Left colon (tissue), 2 donors: Measurements from ENCODE around the gene ORMDL2. TPM values are rescaled to one million over a fixed set of nuclear protein-coding genes. Genes with fewer than 3 reads are reported as not detected.
A peak's percentile ranks its signal among the peaks of the same experiment; 100 is the strongest.

ENCODE experiments used
- ATAC-seq: fragments of 200-7000 bp; cut with Tn5 transposase; one replicate; pipeline ENCODE4 v1.9.1; 2020; ENCODE audit warnings: mild to moderate bottlenecking, moderate library complexity
- DNase-seq, 2 donors: peaks; one replicate each; pipeline ENCODE4 v3.0.0-alpha.2; 2020
- intact Hi-C, 2 donors: fragments of 100-400 bp; cut with DNase I in 1 of 2; cut with micrococcal nuclease in 1 of 2; formaldehyde crosslinking; loops; one replicate each; pipeline versions ENCODE4 v1.11.2 to v1.14.0; 2022; cut with DNase I, micrococcal nuclease
- long read RNA-seq: library from polyadenylated mRNA; unstranded; transcript quantifications from one replicate; pipeline ENCODE4 v2.0.0, GENCODE V29; 2021
- total RNA-seq, 2 donors: library from RNA; stranded (reverse); fragmentation: NEBNext Ultra II Directional; extraction: Animal tissue kit (Norgen Biotek cat#: 25700); gene quantifications; one replicate each; pipeline ENCODE4 v1.2.1, GENCODE V29; 2021
- donor health status: DM: no; HTN: no; CAD: no.
- donor health status: DM: yes; HTN: yes; CAD: no.

ORMDL2 gene, protein sequence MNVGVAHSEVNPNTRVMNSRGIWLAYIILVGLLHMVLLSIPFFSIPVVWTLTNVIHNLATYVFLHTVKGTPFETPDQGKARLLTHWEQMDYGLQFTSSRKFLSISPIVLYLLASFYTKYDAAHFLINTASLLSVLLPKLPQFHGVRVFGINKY
- 10 to 100 TPM; 64.5 to 82.9 TPM for total RNA-seq
- long read RNA-seq, transcript ORMDL2-201 (4 exons, 2,141 nt): major isoform, 27 of 28 reads
- long read RNA-seq, partial matches to known transcripts: 1 of 28 reads
- long read RNA-seq, other reads (novel, unspliced or antisense): 0 of 28 reads

GRCh38 chr12:55817345-55818139, at the start of gene ORMDL2, which contains the start of gene SARNP:
Gene ORMDL2 (plus strand): TSS chr12:55818041. CDS start chr12:55819000, 959 bp downstream.
Gene SARNP (minus strand): TSS chr12:55817724. CDS start chr12:55817701, 23 bp downstream.
- ATAC-seq (peak; percentile 92), DNase-seq (peak; percentile 94 to 99)
- intact Hi-C loops: no loop called here

DNA sequence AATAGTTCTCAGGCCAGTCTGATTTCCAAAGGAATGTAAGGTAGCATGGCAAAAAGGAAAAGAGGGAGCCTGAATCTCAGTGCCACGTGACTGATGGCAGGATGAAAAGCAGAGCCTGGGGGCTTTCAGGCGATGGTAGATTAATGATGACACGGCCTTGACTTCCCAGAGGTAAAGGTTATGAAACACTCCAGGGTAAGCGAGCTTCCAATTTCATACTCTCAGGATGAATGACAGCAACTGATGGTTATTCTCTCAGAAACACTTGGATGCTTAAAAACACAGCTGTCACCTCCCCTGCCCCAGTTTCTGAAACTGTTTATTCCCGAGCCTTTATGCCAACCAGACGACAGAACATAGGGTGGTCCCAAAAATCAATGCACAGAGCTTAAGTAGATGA, 46.1 kb upstream of the ORMDL2 start:
- intact Hi-C loops: no loop called here
- ATAC-seq: no peak
- DNase-seq: no peak

DNA sequence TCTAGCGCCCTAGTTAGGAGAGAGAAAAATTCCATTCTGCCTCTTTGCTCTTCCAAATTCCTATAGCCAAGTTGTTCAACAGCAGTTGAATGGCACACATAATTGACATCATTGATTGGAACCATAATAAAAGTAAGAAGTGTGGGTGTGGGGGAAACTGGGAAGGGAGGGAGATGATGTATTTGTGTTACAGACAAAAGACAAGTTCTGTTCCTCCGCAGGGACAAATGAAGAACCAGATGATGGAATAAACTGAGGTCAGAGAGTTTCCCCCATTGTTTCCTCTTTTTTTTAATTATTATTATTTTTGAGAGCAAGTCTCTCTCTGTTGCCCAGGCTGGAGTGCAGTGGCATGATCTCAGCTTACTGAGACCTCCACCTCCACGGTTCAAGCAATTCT, 40.0 kb upstream of the ORMDL2 start:
- DNase-seq: no peak
- ATAC-seq: no peak
- intact Hi-C loops: no loop called here

GRCh38 chr12:55780685-55781084, 37.2 kb upstream of the ORMDL2 start:
- ATAC-seq (no peak), DNase-seq (no peak)
- intact Hi-C loops: no loop called here

DNA sequence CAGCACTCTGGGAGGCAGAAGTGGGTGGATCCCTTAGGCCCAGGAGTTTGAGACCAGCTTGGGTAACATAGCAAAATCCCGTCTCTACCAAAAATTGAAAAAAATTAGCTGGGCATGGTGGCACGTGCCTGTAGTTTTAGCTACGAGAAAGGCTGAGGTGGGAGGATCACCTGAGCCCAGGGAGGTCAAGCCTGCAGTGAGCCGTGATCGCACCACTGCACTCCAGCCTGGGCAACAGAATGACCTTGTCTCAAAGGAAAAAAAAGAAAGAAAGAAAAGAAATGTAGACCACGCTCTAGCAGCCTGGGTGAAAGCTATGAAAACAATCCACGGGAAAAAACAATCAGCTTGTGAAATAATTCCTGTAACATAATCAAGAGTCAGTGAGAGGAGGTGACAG, 29.3 kb upstream of the ORMDL2 start:
- ATAC-seq: no peak
- no peak for DNase-seq
- intact Hi-C loops: no loop called here

DNA sequence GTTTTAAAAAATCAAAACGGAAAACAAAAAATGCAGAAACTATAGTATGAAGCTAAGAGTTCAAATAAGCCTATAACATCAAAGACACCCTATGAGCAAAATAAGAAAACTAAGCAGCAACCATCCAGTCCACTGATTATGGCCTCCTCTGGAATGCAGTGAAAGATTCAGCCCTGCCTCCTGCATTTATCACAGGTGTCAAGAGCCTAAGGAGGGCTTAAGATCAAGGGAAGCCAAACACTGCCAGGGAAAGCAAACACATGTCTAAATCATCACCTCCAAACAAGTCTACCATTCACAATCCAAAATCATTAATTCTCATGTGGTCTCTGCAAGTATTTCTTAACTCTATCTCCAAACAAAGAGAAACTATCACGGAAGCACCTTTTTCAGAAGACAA, 28.7 kb upstream of the ORMDL2 start:
- no peak for DNase-seq

GRCh38 chr12:55789893-55790292, 27.9 kb upstream of the ORMDL2 start:
- intact Hi-C loops: no loop called here
- DNase-seq: no peak
- ATAC-seq: no peak

More for the DNA sequence above, 28.7 kb upstream of the ORMDL2 start:
- ATAC-seq: no peak
- intact Hi-C loops: no loop called here

DNA sequence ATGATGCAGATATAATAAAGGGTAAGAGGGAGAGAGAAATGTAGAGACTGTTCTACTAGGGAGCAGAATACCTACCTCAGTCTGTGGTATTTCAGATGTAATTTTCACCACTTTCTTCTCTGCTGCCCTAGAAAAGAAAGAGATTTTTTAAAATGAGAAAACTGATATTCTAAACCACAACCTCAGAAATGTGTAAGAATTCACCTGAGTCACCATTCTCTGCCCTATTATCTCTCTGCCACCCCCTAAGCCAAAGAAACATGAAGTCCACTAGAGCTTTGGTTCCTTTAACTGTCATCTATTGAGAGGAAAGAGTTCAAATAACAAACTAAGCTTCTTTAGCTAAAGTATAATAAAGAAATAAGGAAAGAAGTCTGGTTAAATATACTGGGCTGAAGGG, 21.9 kb upstream of the ORMDL2 start:
- no peak for DNase-seq
- intact Hi-C loops: no loop called here
- ATAC-seq: no peak

DNA sequence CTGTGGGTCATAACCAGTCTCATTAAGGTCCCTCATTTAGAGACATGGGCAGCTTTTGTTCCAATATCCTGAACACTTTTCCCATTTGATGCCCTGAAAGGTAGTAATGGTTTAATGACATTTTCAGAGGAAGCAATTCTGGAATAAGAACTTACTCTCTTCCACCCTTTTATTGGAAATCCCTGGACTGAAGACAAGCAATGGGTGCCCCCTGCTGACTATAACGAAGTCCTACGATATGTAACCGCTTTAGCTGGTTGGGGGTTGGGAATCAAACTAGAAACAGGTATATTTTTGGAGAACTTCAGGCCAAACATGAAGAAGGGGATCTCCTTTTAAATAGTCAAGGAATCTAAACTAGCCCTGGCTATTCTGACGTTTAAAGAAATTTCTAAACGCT, 20.8 kb upstream of the ORMDL2 start:
- intact Hi-C loops: no loop called here
- ATAC-seq (peak; percentile 71), DNase-seq (no peak)

DNA sequence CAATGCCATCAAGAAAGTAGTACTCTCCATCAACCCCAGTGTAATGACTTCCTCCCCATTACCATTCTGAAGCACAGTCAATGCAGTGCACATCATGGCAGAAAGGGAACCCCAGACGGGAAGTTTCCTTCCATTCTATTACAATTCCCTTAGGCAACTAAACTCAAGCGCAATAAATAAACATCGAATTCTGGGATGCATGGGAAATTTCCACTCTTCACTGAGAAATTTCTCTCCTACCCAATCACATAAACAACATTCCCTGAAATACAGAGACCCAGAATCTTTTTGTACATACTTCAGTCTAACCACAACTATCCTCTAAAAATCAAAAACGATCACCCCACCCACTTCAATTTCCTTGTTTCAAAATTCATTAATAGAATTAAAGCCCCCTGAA, 20.3 kb upstream of the ORMDL2 start:
- no peak for ATAC-seq
- intact Hi-C loops: no loop called here

DNA sequence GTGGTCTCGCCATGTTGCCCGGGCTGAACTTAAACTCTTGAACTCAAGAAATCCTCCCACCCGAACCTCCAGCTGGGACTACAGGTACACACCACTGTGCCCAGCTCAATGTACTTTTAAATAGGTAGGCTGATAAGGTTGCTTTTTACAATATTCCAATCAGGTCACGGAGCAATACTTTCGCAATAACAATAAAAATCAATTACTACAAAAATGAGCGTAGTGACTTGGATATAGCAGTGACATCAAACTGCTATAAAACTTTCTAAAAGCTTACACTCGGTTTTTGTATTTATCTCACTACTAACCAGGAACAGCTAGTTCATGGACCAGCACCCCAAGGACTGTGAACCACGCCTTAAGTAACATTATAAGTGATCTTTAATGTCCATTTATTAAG, 10.9 kb upstream of the ORMDL2 start:
- no peak for DNase-seq
- intact Hi-C loops: no loop called here
- no peak for ATAC-seq

More for the DNA sequence above, 20.3 kb upstream of the ORMDL2 start:
- DNase-seq: no peak

DNA sequence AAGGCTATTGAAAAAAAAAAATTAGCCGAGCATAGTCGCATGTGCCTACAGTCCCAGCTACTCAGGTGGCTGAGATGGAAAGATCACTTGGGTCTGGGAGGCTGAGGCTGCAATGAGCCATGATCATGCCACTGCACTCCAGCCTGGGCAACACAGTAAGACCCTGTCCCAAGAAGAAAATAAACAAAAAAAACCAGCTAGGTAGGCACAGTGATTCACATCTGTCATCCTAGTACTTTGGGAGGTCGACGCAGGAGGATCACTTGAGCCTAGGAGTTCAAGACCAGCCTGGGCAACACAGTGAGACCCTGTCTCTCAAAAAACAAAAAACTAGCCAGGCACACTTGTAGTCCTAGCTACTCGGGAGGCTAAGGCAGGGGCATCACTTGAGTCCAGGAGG, 8.6 kb upstream of the ORMDL2 start:
- intact Hi-C loops: no loop called here
- ATAC-seq (no peak), DNase-seq (no peak)

DNA sequence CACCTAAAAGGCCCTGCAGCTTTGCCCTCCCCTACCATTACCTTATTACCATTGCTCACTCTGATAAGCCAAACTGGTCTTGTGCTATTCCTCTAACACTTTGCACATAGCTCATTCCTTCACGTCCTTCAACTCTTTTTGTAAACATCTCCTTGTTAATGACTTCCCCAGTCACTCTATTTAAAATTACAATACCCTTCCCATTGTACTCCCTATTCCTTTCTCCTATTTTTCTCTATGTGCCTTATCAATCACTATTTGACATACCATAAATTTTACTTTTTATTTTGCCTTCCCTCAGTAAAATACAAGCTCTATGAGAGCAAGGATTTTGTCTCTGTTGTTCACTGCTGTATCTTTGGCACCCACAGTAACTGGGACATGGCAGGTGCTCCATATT, 5.8 kb upstream of the ORMDL2 start:
- no peak for ATAC-seq
- DNase-seq: no peak
- intact Hi-C loops: no loop called here

- no peak for DNase-seq
- intact Hi-C loops: no loop called here
- ATAC-seq: no peak
Measured at GRCh38 chr12:55814257-55814656, 3.6 kb upstream of the ORMDL2 start.

DNA sequence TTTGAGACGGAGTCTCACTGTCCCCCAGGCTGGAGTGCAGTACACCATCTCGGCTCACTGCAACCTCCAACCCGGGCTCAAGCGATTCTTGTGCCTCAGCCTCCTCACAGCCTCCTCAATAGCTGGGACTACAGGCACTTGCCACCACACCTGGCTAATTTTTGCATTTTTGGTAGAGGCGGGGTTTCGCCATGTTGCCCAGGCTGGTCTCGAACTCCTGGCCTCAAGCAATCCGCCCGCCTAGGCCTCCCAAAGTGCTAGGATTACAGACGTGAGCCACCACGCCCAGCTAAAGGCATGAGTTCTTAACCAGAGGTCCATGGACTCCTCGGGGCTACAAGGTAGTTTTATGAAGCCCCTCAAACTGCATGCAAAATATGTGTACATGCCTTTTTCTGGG, 2.4 kb upstream of the ORMDL2 start:
- intact Hi-C loops: no loop called here
- no peak for DNase-seq
- no peak for ATAC-seq

DNA sequence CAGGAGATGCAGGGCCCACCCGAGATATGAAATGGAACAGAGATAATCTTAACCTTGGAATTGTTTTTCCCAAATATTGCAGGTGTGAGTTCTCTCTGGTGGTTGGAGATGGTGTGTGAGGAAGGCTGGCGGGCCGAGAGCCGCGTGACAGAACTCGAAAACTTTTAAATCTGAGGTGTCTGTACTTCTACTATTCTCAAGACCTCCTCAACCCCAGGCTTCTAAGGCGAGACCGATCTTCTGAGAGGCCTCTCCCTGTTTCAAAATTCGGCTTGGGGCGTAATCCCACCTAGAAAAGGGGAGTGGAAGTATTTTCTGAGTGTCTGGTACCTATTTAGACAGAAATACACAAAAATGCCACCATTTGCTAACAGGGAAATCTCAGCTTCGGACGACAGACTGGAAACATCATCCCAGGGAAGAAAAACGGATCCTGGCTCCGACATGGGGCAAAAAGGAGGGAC, 928 bp upstream of the ORMDL2 start:
- DNase-seq: no peak
- ATAC-seq: no peak
- intact Hi-C loops: no loop called here

GRCh38 chr12:55818140-55818728, 393 bp downstream of the ORMDL2 start:
- DNase-seq: no peak

GRCh38 chr12:55818886-55819285, 1.0 kb downstream of the ORMDL2 start:
- intact Hi-C loops: no loop called here
- DNase-seq (no peak), ATAC-seq (no peak)

More at GRCh38 chr12:55818140-55818728, 393 bp downstream of the ORMDL2 start:
- intact Hi-C loops: no loop called here
- peak; percentile 41 for ATAC-seq

GRCh38 chr12:55820679-55821078, 2.8 kb downstream of the ORMDL2 start:
- DNase-seq (no peak), ATAC-seq (no peak)
- intact Hi-C loops: loop anchor here in 1 of 2 donors (10.0 kb wide), 1 partner anchor 104 kb away; the partner anchor contains the start of gene PYM1

DNA sequence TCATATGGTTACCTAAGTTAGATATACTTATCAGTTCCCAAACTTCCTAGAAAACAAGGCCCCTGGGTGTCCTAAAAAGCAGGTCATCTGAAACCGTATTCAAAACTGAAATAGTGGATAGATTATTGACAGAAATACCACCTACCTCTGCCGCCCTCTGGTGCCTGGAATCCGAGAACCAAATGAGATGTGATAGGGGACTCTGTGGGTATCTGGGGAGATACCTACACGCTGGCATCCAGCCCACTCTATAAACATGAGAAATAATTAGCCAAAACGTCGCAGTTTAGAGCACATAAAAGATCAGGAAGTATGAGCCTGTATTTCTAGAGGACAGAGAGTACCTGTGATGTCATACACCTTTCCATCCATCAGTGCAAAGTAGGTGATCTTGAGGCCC, 4.4 kb downstream of the ORMDL2 start:
- DNase-seq (no peak), ATAC-seq (no peak)
- intact Hi-C loops: loop anchor here in 1 of 2 donors (10.0 kb wide), 1 partner anchor 103 kb away; the partner anchor contains the start of gene PYM1
